HEK293 (cell line): Measurements from ENCODE around the gene RASGRP1.

Experiments used
- YY1 ChIP-seq: fragments of 450-650 bp; formaldehyde crosslinking; IDR thresholded peaks from 2 replicates; pipeline ENCODE4 v1.5.1; 2018; ENCODE audit warnings: missing biosample characterization, missing genetic modification characterization
- ZNF202 ChIP-seq: fragments of 450-650 bp; formaldehyde crosslinking; IDR thresholded peaks from 2 replicates; pipeline ENCODE4 v1.5.1; 2016; ENCODE audit warnings: missing biosample characterization, missing genetic modification characterization, borderline replicate concordance
- ZNF292 ChIP-seq: fragments of 450-650 bp; formaldehyde crosslinking; IDR thresholded peaks from 2 replicates; pipeline ENCODE4 v1.5.1; 2016; ENCODE audit warnings: low read depth, missing biosample characterization, missing genetic modification characterization, borderline replicate concordance
- ZNF37A ChIP-seq: fragments of 450-650 bp; IDR thresholded peaks from 2 replicates; pipeline ENCODE4 v1.5.1; 2018; ENCODE audit warnings: missing biosample characterization, missing genetic modification characterization
- ZNF521 ChIP-seq: fragments of 450-650 bp; formaldehyde crosslinking; IDR thresholded peaks from 2 replicates; pipeline ENCODE4 v1.5.1; 2017; ENCODE audit warnings: missing biosample characterization, mild to moderate bottlenecking, missing genetic modification characterization
- ZNF701 ChIP-seq: fragments of 450-650 bp; formaldehyde crosslinking; IDR thresholded peaks from 2 replicates; pipeline ENCODE4 v1.5.1; 2016; ENCODE audit warnings: missing biosample characterization, missing genetic modification characterization
- TF ChIP-seq, protein P1 (sequence below): fragments of 450-650 bp; formaldehyde crosslinking; IDR thresholded peaks from 2 replicates; pipeline ENCODE4 v1.5.1; 2016; ENCODE audit warnings: missing biosample characterization, missing genetic modification characterization
- TF ChIP-seq, protein P2 (sequence below): fragments of 450-650 bp; formaldehyde crosslinking; IDR thresholded peaks from 2 replicates; pipeline ENCODE4 v1.5.1; 2016; ENCODE audit warnings: missing biosample characterization, missing genetic modification characterization

DNA sequence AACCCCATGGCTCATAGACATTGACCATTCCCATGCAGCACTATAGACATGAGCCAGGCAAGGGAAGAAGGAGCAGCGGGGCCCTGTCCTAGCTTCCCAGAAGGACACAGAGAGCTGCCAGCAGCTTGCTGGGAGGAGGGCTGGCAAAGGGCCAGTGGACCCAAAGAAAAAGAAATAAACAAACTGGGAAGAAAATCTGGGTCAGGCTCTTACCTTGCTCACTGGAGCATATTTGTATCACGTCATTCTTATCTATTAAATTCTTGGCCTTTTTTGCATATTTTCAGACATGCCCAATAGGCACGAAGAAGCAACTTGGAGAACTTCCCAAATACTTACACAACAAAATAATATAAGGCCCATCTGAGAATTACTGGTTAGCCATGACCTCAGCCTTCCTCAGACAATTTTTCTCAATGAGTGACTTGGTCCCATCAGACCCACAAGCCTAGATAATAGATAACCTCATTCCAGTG is 28.4 kb downstream of the RASGRP1 start:
- TF ChIP-seq, protein P1, sequence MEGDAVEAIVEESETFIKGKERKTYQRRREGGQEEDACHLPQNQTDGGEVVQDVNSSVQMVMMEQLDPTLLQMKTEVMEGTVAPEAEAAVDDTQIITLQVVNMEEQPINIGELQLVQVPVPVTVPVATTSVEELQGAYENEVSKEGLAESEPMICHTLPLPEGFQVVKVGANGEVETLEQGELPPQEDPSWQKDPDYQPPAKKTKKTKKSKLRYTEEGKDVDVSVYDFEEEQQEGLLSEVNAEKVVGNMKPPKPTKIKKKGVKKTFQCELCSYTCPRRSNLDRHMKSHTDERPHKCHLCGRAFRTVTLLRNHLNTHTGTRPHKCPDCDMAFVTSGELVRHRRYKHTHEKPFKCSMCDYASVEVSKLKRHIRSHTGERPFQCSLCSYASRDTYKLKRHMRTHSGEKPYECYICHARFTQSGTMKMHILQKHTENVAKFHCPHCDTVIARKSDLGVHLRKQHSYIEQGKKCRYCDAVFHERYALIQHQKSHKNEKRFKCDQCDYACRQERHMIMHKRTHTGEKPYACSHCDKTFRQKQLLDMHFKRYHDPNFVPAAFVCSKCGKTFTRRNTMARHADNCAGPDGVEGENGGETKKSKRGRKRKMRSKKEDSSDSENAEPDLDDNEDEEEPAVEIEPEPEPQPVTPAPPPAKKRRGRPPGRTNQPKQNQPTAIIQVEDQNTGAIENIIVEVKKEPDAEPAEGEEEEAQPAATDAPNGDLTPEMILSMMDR: no peak
- TF ChIP-seq, protein P2, sequence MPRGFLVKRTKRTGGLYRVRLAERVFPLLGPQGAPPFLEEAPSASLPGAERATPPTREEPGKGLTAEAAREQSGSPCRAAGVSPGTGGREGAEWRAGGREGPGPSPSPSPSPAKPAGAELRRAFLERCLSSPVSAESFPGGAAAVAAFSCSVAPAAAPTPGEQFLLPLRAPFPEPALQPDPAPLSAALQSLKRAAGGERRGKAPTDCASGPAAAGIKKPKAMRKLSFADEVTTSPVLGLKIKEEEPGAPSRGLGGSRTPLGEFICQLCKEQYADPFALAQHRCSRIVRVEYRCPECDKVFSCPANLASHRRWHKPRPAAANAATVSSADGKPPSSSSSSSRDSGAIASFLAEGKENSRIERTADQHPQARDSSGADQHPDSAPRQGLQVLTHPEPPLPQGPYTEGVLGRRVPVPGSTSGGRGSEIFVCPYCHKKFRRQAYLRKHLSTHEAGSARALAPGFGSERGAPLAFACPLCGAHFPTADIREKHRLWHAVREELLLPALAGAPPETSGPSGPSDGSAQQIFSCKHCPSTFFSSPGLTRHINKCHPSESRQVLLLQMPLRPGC (tag by site-specific recombination): no peak
- TF ChIP-seq ZNF521 (tag by site-specific recombination) (no peak), ZNF37A (tag by site-specific recombination) (no peak), ZNF292 (tag by site-specific recombination) (no peak), ZNF202 (tag by site-specific recombination) (no peak), YY1 (tag by site-specific recombination) (no peak), ZNF701 (tag by site-specific recombination) (no peak)
